GM18498 (cell line): ENCODE results near the gene SHROOM3.

ENCODE experiments used
- ATAC-seq: cut with Tn5 transposase; IDR thresholded peaks from one replicate; pipeline ENCODE4 v1.9.1; 2021; ENCODE audit warnings: mild to moderate bottlenecking, moderate library complexity; ENCODE audit not compliant: unreplicated experiment

Gene SHROOM3

GRCh38 chr4:76536373-76536689, 101.3 kb downstream of the SHROOM3 start:
- ATAC-seq: no peak

- no peak for ATAC-seq
Observed at GRCh38 chr4:76538296-76538695, 103.3 kb downstream of the SHROOM3 start.

GRCh38 chr4:76539979-76540378, 105.0 kb downstream of the SHROOM3 start:
- no peak for ATAC-seq

- no peak for ATAC-seq
Observed at GRCh38 chr4:76540486-76540885, 105.5 kb downstream of the SHROOM3 start.

GRCh38 chr4:76543378-76543777, 108.3 kb downstream of the SHROOM3 start:
- no peak for ATAC-seq

- no peak for ATAC-seq
Observed at GRCh38 chr4:76544725-76545124, 109.7 kb downstream of the SHROOM3 start.

- ATAC-seq: no peak
Observed at GRCh38 chr4:76545226-76545884, 110.3 kb downstream of the SHROOM3 start.

GRCh38 chr4:76546327-76546726, 111.3 kb downstream of the SHROOM3 start:
- ATAC-seq: no peak

- ATAC-seq: no peak
Observed at GRCh38 chr4:76546759-76547742, 112.0 kb downstream of the SHROOM3 start.

GRCh38 chr4:76548704-76549103, 113.7 kb downstream of the SHROOM3 start:
- ATAC-seq: no peak

- no peak for ATAC-seq
Observed at GRCh38 chr4:76549765-76550164, 114.7 kb downstream of the SHROOM3 start.

- no peak for ATAC-seq
Observed at GRCh38 chr4:76550966-76551780, 116.1 kb downstream of the SHROOM3 start.

- ATAC-seq: no peak
Observed at GRCh38 chr4:76554630-76555029, 119.6 kb downstream of the SHROOM3 start.

GRCh38 chr4:76556452-76556851, 121.4 kb downstream of the SHROOM3 start:
- no peak for ATAC-seq

- ATAC-seq: no peak
Observed at GRCh38 chr4:76558396-76559235, 123.6 kb downstream of the SHROOM3 start.

GRCh38 chr4:76559236-76560071, 124.4 kb downstream of the SHROOM3 start:
- ATAC-seq: no peak

GRCh38 chr4:76562161-76562560, 127.1 kb downstream of the SHROOM3 start:
- no peak for ATAC-seq

GRCh38 chr4:76562836-76563453, 127.9 kb downstream of the SHROOM3 start:
- ATAC-seq: no peak

- no peak for ATAC-seq
Observed at GRCh38 chr4:76563454-76564122, 128.6 kb downstream of the SHROOM3 start.
